GM12891 (cell line): ENCODE results near the gene NRG2.

Experiments used
- POLR2A ChIP-seq: IDR thresholded peaks from 2 replicates; pipeline ENCODE4 v1.6.1; 2011; ENCODE audit warnings: low read depth, low read length, control low read depth
- POLR2AphosphoS5 ChIP-seq: IDR thresholded peaks from 2 replicates; pipeline ENCODE4 v1.6.1; 2011; ENCODE audit warnings: low read depth, low read length, control low read depth
- POU2F2 ChIP-seq: IDR thresholded peaks from 2 replicates; pipeline ENCODE4 v1.6.1; 2011; ENCODE audit warnings: low read depth, mild to moderate bottlenecking, control low read depth, low read length, moderate library complexity

- TF ChIP-seq POLR2A (no peak), POLR2AphosphoS5 (no peak), POU2F2 (no peak)
These were observed 141.9 kb downstream of the NRG2 start for GRCh38 chr5:139901251-139901575.
